ENCODE measurements around the gene CASKIN2. TPM values are rescaled to one million over a fixed set of nuclear protein-coding genes. Genes with fewer than 3 reads are reported as not detected.

Gene CASKIN2
- total RNA-seq, 6 donors from 2014 or later = 24.1 to 113 (median 48.5) TPM

DNA sequence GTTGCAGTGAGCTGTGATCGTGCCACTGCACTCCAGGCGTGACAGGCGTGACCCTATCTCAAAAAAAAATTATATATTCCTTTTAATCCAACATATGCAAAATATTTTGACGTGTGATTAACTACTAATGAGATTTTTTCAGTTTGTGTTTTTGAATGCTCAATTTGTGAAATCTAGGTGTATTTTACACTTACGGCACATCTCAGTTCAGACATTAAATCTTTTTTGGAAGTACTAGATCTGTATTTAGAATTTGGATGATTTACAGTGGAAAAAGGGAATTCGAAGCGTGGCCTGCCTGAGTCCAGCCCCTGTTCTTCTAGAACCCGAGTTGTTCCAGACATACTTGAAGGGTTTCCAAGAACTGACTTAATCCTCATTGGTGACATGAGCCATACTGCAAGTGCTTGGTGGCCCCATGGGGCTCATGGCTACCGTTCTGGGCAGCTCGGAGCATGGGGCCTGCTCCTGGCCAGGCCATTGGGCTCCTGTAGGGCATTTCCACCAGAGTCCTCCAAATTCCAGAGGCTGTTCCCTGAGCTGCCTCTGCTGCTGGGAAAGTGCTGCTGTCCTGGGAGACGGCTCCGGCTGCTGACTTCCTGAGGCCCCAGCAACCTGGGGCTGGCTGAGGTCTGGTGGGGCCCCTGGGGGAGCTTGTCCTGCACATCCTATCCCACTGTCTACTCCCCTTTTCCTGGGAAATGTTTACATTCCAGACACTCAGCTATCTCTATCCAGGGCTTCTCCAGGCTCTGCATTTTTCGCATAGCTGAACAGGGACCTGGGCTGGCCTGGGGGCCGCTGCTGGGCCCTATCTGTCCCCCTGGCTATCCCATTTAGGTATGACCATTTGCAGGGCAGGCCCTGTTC lies 37.3 kb upstream of the CASKIN2 start:
- WGBS, 2 donors = 79 to 80% methylated on average over 12 to 14 of the region's 14 CpGs
- no peaks in the 10 kb centered on the region for H3K9me3 ChIP-seq
- peaks cover 0 to 29% (median 26%) of the 10 kb centered on the region in 4 donors for H3K4me1 ChIP-seq
- no peak for DNase-seq
- TF ChIP-seq, protein P1, sequence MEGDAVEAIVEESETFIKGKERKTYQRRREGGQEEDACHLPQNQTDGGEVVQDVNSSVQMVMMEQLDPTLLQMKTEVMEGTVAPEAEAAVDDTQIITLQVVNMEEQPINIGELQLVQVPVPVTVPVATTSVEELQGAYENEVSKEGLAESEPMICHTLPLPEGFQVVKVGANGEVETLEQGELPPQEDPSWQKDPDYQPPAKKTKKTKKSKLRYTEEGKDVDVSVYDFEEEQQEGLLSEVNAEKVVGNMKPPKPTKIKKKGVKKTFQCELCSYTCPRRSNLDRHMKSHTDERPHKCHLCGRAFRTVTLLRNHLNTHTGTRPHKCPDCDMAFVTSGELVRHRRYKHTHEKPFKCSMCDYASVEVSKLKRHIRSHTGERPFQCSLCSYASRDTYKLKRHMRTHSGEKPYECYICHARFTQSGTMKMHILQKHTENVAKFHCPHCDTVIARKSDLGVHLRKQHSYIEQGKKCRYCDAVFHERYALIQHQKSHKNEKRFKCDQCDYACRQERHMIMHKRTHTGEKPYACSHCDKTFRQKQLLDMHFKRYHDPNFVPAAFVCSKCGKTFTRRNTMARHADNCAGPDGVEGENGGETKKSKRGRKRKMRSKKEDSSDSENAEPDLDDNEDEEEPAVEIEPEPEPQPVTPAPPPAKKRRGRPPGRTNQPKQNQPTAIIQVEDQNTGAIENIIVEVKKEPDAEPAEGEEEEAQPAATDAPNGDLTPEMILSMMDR (IDR thresholded peaks at IDR 0.05) = no peak
- no peak for TF ChIP-seq EP300 (IDR thresholded peaks at IDR 0.05)
- no peak for TF ChIP-seq POLR2AphosphoS5 (IDR thresholded peaks at IDR 0.05)
- no peak for TF ChIP-seq POLR2A (IDR thresholded peaks at IDR 0.05)
- H3K4me3 ChIP-seq = no peak overlapping the region
- ATAC-seq (ENCODE audit: low FRiP score in 2 of 2) = no peak
- no peaks in the 10 kb centered on the region for H3K36me3 ChIP-seq
- peak overlapping the region in 2 of 4 donors; percentile 47 to 50 for H3K27ac ChIP-seq
- H3K27me3 ChIP-seq = no peaks in the 10 kb centered on the region

DNA sequence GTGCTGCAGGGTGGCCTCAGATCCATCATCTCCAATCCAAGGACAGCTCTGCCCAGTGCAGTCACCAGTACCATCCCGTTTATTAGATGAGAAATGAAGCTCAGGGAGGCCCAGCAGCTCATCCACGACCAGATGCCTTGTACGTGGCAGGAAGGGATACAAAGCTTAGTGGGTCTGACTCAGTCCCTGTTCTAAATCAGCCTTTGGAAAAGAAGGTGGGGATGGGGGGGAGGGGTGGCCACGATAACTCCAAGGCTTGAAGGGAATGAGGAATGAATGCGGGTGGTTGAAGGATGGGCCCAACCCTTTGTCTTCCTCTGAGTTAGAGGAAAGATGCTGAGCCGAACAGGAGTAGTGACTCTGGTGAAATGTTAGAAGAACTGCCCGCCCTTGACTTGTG lies 35.9 kb upstream of the CASKIN2 start:
- DNase-seq = no peak
- 81 to 85% methylated on average over 7 of the region's 7 CpGs for WGBS, 2 donors
- Histone ChIP-seq H3K36me3 (no peaks in the 10 kb centered on the region), H3K27ac (peak overlapping the region in 3 of 4 donors; percentile 84 to 89 (median 85)), H3K4me1 (peaks cover 0 to 22% (median 15%) of the 10 kb centered on the region in 4 donors), H3K4me3 (no peak overlapping the region), H3K9me3 (no peaks in the 10 kb centered on the region), H3K27me3 (no peaks in the 10 kb centered on the region)
- no peak for ATAC-seq (ENCODE audit: low FRiP score in 2 of 2)
- TF ChIP-seq, protein P1 (IDR thresholded peaks at IDR 0.05) = no peak
- TF ChIP-seq EP300 (IDR thresholded peaks at IDR 0.05) (no peak), POLR2AphosphoS5 (IDR thresholded peaks at IDR 0.05) (no peak), POLR2A (IDR thresholded peaks at IDR 0.05) (no peak)

DNA sequence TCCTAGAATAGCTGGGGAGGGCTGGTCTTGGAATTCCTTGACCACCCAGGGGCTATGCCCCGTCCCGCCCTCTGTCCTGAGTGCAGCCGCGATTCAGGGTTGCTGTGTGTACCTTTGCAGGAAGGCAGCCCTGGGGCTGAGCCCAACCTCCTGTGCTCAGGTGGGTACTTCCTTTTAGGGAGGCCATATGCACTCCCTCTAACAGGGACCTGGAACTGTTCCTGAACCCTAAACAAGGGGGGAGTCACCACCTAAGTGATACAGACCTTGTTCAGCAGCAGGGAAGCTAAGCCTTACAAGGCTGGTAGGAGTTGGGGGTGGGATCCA lies 34.8 kb upstream of the CASKIN2 start:
- no peak for TF ChIP-seq POLR2AphosphoS5 (IDR thresholded peaks at IDR 0.05)
- no peak for TF ChIP-seq EP300 (IDR thresholded peaks at IDR 0.05)
- TF ChIP-seq, protein P1 (IDR thresholded peaks at IDR 0.05) = no peak
- TF ChIP-seq POLR2A (IDR thresholded peaks at IDR 0.05) = no peak
- H3K27ac ChIP-seq = peak overlapping the region; percentile 84 to 89 (median 85)
- no peaks in the 10 kb centered on the region for H3K27me3 ChIP-seq
- no peak overlapping the region for H3K4me3 ChIP-seq
- no peaks in the 10 kb centered on the region for H3K36me3 ChIP-seq
- 40% methylated on average over 3 of the region's 4 CpGs; no CpG with 5 or more reads in 1 of the 2 donors for WGBS, 2 donors
- ATAC-seq (ENCODE audit: low FRiP score in 2 of 2) (peak; percentile 26 to 64), DNase-seq (no peak)
- H3K9me3 ChIP-seq = no peaks in the 10 kb centered on the region
- H3K4me1 ChIP-seq = peaks cover 0 to 22% (median 14%) of the 10 kb centered on the region in 4 donors

DNA sequence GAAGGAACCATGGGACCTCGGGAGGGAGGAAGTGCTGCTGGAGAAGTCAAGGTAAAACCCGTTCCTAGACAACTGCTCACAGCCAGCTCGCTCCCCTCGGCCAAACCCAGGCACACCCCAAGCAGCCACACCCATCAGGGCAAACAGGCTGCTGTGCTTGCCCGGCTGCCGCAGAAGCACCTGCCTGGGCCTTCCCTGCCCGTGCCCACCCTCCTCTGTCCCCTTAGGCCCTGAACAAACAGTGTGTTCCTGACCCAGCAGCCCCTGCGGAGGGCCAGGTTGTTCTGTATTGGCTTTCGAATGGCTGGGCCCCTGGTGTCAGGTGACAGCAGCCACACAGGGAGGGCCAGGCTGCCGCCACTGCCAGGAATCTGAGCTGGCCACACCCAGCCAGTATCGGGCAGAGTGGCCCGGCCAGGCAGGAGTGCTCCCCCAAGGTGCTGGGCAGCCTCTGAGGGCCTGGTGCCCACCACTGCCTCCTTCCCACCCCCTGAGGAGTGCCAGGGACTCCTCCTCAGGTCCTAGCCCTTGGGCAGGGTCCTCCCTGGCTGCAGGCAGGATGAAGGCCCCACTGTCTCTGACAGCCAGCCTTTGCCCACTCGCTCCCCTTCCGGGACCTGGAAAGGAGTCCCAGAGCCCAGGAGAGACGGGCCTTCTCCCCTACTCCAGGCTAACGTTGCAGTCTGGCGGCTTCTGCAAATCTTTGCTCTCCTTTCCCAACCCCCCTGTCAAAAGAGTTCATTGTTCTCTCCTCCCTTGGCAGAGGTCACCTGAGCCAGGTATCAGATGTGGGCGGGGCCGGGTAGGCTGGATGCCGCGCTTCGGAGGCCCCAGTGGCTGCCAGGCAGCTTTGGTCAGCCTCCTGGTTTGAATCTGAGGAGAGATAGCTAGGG lies 34.2 kb upstream of the CASKIN2 start:
- 49 to 69% methylated on average over 3 to 22 of the region's 22 CpGs for whole genome bisulfite sequencing, 2 donors
- H3K27ac ChIP-seq = peak overlapping the region; percentile 84 to 89 (median 85)

More for the DNA sequence above, 34.2 kb upstream of the CASKIN2 start:
- peak overlapping the region in 1 of 4 donors; percentile 12 for H3K4me3 ChIP-seq
- no peaks in the 10 kb centered on the region for H3K36me3 ChIP-seq
- TF ChIP-seq POLR2A (IDR thresholded peaks at IDR 0.05) (peak in 1 of 4 donors; percentile 86), POLR2AphosphoS5 (IDR thresholded peaks at IDR 0.05) (peak; percentile 22 to 62), EP300 (IDR thresholded peaks at IDR 0.05) (peak in 1 of 4 donors; percentile 82)
- TF ChIP-seq, protein P1 (IDR thresholded peaks at IDR 0.05) = peak in 1 of 6 experiments; percentile 11
- peak; percentile 77 to 95 for ATAC-seq (ENCODE audit: low FRiP score in 2 of 2)
- DNase-seq = peak; percentile 88 to 94
- no peaks in the 10 kb centered on the region for H3K27me3 ChIP-seq
- no peaks in the 10 kb centered on the region for H3K9me3 ChIP-seq
- H3K4me1 ChIP-seq = peaks cover 0 to 22% (median 14%) of the 10 kb centered on the region in 4 donors

Measured in upper lobe of left lung (tissue), 6 donors.